Right ventricle myocardium superior (tissue), 1 donor: Measurements from ENCODE around the gene RBP2. TPM values are rescaled to one million over a fixed set of nuclear protein-coding genes. Genes with fewer than 3 reads are reported as not detected.
"Not testable (repeated sequence)": the region's sequence is repeated elsewhere in the genome, so short reads cannot be mapped to it uniquely, and the experiment has no call there.

Experiments used
- ATAC-seq: fragments of 200-7000 bp; cut with Tn5 transposase; one replicate; pipeline ENCODE4 v1.9.1; 2020; ENCODE audit warnings: mild to moderate bottlenecking; ENCODE audit not compliant: poor library complexity
- DNase-seq: peaks from one replicate; pipeline ENCODE4 v3.0.0-alpha.2; 2020
- intact Hi-C: fragments of 100-400 bp; cut with DNase I; formaldehyde crosslinking; loops from one replicate; pipeline ENCODE4 v1.11.2; 2022
- total RNA-seq: library from RNA; stranded (reverse); fragmentation: NEBNext Ultra II Directional; extraction: Animal tissue kit (Norgen Biotek cat#: 25700); gene quantifications from one replicate; pipeline ENCODE4 v1.2.1, GENCODE V29; 2021
- donor health status: DM: no; HTN: yes; CAD: no; lungs with severe emphysema.

RBP2 gene
- total RNA-seq, 1 donor from 2014 or later: not detected

DNA sequence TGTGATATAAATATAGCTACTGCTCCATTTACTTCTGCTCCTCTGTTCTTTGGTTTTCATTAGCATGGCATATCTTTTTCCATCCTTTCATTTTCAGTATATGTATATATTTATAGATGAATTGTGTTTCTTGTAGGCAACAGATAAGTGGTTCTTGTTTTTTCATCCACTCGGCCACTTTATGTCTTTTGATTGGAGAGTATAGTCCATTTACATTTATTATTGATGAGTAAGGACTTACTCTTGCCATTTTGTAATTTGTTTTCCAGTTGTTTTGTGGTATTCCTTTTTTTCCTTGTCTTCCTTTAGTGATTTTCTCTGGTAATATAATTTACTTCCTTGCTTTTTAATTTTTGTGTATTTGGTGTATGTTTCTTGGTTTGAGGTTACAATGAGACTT, 60.0 kb downstream of the RBP2 start:
- ATAC-seq: no peak
- no peak for DNase-seq
- intact Hi-C loops: no loop called here

DNA sequence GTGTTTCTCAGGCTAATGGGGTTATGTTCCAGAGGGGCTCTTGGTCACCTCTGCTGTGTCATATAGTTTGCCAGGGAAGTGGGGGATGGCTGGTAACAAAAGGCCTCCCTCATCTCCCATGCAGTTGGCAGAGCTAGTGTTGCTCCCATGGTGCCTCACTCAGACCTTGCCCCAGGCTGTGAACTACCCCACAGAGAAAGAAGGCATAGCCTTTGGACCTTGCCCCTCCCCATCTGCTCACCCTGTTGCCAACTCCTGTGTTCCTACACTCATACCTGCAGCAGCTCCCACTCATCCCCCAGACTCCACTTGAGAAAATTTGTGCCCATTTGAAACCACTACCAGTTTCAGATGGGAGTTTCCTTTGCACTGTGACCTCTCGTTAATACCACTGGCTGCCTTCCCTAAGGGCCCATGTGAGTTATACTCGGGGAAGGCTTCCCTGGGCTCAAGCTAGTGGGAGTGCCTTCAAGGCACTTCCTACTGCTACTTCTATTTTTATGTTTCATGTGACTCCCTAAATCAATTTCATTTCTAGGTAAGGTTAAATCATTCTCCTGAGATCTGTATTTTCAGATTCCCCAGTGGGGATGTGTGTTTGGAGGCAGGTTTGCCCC, 61.6 kb downstream of the RBP2 start:
- intact Hi-C loops: no loop called here
- ATAC-seq: no peak

DNA sequence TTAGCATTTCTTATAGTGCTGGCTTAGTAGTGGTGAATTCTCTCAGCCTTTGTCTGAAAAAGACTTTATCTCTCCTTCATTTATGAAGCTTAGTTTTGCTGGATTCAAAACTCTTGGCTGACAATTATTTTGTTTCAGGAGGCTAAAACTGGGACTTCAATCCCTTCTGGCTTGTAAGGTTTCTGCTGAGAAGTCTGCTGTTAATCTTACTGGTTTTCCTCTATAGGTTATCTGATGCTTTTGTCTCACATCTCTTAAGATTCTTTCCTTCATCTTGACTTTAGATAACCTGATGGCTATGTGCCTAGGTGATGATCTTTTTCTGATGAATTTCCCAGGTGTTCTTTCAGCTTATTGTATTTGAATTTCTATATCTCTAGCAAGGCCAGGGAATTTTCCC, 63.4 kb downstream of the RBP2 start:
- intact Hi-C loops, ATAC-seq, DNase-seq: not testable (repeated sequence)

More for the DNA sequence above, 61.6 kb downstream of the RBP2 start:
- no peak for DNase-seq

Other genes with a start within 250 kb of the RBP2 start
- 79.3 TPM for gene MRPS22, start 132.5 kb downstream of the RBP2 start, total RNA-seq
- gene COPB2, start 86.9 kb downstream of the RBP2 start, total RNA-seq: 53.1 TPM
- gene RBP1, start 63.2 kb upstream of the RBP2 start, total RNA-seq: 27.9 TPM
- gene NMNAT3, start 201.5 kb upstream of the RBP2 start, total RNA-seq: 12.1 TPM